Left forelimb (tissue), 1 donor: ENCODE measurements around the gene CRYBB1.

Experiments
- DNase-seq: peaks from one replicate; pipeline ENCODE4 v3.0.0-alpha.2; 2018; ENCODE audit warnings: low spot score

The CRYBB1 gene

GRCh38 chr22:26617271-26618199 lies at the start of gene CRYBB1:
CRYBB1 (minus strand) TSS chr22:26618027; CDS start chr22:26616319, 1,708 bp downstream.
- no peak for DNase-seq

- DNase-seq: no peak
Observed at GRCh38 chr22:26667140-26667539, 49.3 kb upstream of the CRYBB1 start.

GRCh38 chr22:26665813-26666231 lies 48.0 kb upstream of the CRYBB1 start:
- DNase-seq: no peak

- no peak for DNase-seq
Observed at GRCh38 chr22:26663374-26663923, 45.6 kb upstream of the CRYBB1 start.

GRCh38 chr22:26662160-26662559 lies 44.3 kb upstream of the CRYBB1 start:
- no peak for DNase-seq

GRCh38 chr22:26660961-26661578 lies 43.2 kb upstream of the CRYBB1 start:
- DNase-seq: no peak

GRCh38 chr22:26660356-26660755 lies 42.5 kb upstream of the CRYBB1 start:
- DNase-seq: no peak

GRCh38 chr22:26658671-26659478 lies 41.0 kb upstream of the CRYBB1 start:
- no peak for DNase-seq

- DNase-seq: no peak
Observed at GRCh38 chr22:26658161-26658560, 40.3 kb upstream of the CRYBB1 start.

- no peak for DNase-seq
Observed at GRCh38 chr22:26656891-26657851, 39.3 kb upstream of the CRYBB1 start, which contains the start of gene MIAT. MIAT (plus strand) TSS chr22:26657588.

GRCh38 chr22:26651815-26652214 lies 34.0 kb upstream of the CRYBB1 start:
- DNase-seq: no peak

GRCh38 chr22:26650722-26651421 lies 33.0 kb upstream of the CRYBB1 start:
- DNase-seq: no peak

GRCh38 chr22:26648528-26649388 lies 30.9 kb upstream of the CRYBB1 start:
- no peak for DNase-seq

GRCh38 chr22:26648011-26648497 lies 30.2 kb upstream of the CRYBB1 start:
- no peak for DNase-seq

GRCh38 chr22:26646158-26646557 lies 28.3 kb upstream of the CRYBB1 start:
- no peak for DNase-seq

GRCh38 chr22:26643418-26644100 lies 25.7 kb upstream of the CRYBB1 start:
- DNase-seq: no peak

GRCh38 chr22:26642465-26643417 lies 24.9 kb upstream of the CRYBB1 start:
- DNase-seq: no peak
